CD4-positive, alpha-beta T cell treated with Interferon gamma for 1 hour (primary cell): ENCODE data around the gene FCGR3B.
"Not testable (repeated sequence)": the region's sequence is repeated elsewhere in the genome, so short reads cannot be mapped to it uniquely, and the experiment has no call there.

Experiments
- DNase-seq: peaks from one replicate; pipeline ENCODE4 v3.0.0-alpha.2; 2020

FCGR3B gene

DNA sequence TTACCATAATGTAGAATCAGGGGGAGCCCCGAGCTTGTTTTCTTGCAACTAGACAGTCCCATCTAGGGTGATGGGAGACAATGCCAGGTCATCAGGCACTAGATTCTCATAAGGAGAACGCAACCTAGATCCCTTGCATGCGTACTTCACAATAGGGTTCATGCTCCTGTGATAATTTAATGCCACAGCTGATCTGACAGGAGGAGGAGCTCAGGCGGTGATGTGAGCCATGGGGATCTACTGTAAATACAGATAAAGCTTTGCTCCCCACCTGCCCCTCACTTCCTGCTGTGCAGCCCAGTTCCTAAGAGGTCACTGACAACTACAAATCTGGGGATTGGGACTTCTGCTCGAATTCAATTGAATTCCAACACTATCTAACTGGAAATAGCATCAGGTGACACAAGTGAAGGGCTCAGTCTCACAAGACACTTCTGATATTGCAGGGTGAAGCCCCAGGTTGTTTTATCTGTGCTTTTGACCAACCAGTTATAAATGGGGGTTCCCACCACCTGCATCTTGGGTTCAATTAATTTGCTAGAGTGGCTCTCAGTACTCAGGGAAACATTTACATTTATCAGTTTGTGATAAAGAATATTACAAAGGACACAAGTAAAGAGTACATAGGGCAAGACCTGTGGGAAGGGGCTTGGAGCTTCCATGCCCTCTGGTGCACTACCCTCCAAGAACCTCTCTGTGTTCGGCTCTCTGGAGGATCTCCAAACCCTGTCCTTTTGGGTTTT, 7.4 kb upstream of the FCGR3B start:
- DNase-seq: not testable (repeated sequence)

DNA sequence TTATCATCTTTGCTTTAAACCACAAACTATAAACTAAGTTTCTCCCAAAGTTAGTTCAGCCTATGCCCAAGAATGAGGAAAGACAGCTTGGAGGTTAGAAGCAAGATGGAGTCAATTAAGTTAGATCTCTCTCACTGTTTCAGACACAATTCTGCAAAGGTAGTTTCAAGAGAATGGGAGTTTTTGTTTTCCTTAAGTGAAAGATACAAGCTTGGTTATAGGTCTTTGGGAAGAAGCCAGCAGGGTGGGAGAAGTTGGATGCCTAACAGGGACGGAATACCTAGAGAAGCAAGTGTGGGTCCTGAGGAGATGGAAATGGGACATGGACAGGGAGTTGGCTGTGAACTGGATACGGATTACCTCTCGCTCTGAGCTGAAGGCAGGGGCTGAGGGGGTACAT, 6.0 kb upstream of the FCGR3B start:
- DNase-seq: not testable (repeated sequence)

DNA sequence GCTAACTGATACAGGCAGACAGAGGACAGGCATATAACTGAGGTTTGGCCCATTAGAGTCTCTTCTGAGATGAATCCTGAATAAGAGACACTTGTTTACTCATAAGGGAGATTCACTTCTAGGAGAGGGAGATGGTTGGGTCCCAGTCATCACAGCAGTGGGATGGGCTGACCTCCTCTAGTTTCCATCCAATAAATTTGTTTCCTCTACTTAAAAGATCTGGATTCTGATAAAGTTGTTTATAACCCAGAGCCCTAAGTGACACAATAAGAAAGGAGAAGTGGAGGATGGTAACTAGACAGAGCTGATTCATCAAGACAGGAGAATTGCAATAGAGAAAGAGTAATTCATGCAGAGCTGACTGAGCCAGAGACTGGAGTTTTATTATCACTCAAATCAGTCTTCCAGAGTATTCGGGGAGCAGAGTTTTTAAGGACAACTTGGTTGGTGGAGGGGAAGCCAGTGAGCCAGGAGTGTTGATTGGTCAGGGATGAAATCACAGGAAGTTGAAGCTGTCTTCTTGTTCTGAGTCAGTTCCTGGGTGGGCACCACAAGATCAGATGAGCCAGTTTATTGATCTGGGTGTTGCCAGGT, 5.3 kb upstream of the FCGR3B start:
- DNase-seq: not testable (repeated sequence)

DNA sequence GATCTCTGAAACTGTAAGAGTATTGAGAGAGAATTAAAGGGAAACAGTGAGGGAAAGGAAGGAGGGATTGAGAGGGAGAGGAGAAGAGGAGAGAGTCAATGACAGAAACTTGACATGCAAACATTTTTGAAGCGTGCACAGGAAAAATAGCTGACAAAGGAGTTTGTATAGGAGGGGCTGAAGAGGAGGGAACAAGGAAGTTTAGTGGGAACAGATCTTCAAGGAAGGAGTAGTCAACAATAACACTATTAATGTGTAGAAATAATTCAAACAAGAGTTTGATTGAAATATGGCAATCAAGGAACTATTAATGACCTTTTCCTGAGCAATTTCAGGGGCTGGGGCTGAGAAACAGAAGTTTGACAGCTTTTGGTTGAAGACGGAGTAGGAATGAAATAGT, 4.0 kb upstream of the FCGR3B start:
- DNase-seq: not testable (repeated sequence)

DNA sequence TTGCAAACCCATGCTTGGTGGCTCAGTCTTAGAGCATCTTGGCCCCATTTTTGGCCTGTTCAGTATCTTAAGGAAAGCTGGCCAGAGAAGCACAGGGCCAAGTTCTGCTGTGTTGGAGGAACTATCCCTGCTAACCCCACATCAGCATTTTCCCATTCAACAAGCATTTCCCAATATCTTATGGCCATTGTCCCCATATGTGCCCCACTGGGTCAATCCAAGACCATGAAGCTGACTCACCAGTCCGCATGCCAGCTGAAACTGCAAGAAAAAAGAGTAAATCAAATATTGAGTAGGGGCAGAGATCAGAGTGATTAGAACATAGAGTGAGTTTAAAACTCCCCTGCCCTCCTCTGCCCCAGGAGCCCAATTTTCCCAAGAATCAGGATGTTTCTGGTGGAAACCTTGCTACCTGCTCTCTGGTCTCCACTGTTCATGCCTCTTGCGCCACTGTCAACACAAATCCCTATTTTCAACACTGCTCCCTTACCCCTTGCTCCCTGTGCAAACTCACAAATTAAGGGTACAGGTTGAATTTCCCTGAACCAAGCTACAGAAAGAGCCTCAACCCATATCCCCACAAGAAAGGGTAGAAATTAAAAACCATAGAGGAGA, 741 bp downstream of the FCGR3B start:
- not testable (repeated sequence) for DNase-seq

DNA sequence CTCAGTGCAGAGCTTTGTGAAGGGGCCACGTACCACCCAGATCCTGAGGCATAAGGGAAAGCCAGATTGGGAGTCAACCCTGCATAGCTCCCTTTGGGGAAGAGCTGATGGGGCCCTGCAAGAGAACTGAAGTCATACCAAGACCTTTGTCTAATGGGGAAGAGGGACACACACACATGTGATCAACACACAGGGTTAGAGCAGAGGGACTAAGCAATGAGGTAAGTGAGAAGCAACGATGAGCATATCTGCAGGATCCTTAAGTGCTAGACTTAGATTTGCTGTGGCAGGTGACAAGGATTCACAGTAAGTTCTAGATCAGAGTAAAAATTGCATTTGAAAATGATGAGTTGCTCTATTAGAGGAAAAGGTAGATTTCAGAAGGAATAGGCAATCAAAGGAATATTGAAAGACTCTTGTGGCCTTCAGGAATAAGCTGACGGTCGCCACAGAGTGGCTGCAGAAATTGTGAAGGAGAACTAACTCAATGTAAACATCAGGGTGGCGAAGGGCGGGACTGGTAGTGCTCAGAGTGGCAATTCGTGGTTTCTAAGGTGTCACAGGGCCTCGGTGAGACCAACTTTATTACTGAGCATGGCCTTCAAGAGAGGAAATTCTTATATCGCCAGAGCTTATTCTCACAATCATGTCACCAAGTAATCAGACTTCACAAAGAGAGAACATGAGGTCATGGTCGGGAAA, 4.4 kb downstream of the FCGR3B start:
- not testable (repeated sequence) for DNase-seq

DNA sequence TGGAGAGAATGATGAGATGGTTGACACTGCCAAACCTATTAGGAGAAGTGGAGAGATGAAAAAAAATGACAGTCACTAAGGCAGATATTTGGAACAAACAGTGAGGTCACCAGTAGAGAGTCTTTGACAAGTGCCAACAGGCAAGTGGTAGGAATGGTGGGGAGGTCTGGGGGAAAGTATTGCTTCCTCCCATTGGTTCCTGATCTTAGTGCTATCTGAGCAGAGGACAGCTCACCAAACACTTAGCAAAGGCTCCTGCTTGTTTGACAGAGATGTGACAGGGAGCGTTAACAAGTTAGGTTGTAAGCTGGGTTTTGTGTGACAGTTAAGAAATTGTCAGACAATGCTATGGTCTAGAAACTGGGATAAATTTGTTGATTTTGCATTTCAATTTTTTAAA, 6.4 kb downstream of the FCGR3B start:
- not testable (repeated sequence) for DNase-seq

DNA sequence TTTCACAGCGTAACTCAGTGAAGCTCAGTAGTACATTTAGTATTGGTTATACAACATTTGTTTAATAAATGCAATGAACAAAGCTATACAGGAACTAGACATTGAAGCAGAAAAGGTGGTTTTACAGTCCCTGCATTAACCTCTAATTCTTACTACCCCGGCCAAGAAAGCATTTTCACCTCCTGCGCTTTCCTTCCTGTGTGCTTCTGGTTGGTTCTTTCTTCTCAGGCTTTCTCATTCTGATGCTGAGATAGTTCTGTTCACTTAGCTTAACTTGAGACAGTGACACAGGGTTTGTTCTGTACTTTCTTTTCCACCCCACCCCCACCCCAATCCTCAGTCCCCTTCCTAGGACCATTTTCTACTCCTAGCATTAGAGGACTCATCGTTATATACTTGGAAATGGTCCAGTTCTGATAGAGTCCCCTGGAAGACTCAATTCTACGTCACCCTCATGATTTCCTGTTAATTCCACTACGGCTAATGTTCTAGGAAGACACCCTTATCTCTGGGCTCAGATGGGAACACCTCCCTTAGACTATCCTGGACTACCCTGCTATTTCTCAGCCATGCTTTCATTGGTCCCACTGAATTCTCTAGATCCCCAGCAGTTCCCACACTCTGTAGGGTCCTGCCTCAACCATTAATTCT, 7.5 kb downstream of the FCGR3B start:
- DNase-seq: not testable (repeated sequence)

DNA sequence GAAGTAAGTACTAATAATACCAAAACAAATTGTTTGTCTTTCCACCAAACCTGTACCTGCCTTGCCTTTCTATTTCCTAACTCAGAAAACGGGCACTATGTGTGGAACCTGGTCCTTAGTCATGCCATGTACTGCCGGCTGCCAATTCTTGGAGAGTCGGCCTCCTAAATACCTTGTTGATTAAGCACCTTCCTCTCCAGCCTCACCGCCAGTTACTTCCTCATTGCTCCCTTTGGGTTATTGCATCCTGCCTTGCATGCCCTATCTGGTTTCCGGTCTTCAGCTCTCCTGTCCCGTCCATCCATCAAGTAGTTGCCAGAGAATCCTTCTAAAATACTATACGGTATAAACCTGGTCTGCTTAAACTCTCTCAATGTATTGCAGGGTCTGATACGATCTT, 8.9 kb downstream of the FCGR3B start:
- not testable (repeated sequence) for DNase-seq

DNA sequence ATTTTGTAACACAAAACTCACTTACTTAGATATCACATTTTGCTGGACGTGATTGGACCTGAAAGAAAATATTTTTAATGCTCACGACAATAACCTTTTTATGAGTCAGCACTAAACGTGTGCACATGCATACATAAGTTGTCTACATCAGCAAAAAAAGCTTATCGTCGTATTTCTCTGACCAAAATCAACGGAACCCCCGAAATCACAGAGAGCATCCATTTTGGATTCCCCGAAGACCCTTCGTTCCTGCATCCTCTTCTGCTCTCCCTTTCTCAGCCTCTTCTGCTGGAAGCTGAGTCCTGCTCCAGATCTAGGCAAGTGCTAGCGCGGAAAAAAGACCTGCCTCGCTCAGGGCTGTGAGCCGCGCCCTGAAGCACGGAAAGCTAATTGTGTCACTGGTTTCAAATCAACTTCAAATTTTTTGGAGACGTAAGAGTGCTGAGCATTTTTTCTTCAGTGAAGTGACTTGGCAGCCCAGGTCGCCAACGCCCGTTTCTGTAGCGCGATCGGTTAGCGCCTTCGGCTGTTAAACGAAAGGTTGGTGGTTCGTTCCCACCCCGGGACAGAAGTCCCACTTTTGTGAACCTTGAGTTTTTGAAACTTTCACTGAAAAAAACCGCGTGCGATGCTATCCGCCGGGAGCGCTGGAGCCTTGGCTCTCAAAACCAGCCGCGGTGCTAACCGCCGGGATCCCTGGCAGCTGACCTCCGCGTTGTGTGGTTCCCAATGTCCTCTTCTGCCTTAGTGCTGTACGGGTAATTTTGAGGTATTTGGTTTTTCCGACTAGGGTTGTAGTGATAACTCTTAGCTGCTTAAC, 9.6 kb downstream of the FCGR3B start:
- DNase-seq: peak; percentile 79

DNA sequence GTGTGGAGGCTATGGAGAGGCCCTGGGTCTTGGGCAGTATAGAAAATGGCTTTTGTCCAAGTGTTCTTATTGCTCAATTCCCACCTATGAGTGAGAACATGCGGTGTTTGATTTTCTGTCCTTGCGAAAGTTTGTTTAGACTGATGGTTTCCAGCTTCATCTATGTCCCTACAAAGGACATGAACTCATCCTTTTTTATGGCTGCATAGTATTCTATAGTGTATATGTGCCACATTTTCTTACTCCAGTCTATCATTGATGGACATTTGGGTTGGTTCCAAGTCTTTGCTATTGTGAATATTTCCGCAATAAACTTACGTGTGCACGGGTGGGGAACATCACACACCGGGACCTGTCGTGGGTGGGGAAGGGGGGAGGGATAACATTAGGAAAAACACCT, 10.6 kb downstream of the FCGR3B start:
- not testable (repeated sequence) for DNase-seq

DNA sequence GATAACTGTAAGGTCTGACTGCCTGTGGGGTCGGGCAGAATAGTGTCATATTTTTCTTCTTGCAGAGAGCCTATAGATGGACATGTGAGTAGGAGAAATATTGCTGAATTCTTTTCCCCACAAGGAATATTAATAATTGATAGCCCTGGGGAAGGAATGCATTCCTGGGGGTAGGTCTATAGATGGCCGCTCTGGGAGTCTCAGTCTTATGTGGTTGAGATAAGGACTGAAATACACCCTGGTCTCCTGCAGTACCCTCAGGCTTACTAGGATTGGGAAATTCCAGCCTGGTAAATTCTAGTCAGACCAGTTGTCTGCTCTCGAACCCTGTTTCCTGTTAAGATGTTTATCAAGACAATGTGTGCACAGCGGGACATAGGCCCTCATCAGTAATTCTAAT, 12.5 kb downstream of the FCGR3B start:
- not testable (repeated sequence) for DNase-seq

DNA sequence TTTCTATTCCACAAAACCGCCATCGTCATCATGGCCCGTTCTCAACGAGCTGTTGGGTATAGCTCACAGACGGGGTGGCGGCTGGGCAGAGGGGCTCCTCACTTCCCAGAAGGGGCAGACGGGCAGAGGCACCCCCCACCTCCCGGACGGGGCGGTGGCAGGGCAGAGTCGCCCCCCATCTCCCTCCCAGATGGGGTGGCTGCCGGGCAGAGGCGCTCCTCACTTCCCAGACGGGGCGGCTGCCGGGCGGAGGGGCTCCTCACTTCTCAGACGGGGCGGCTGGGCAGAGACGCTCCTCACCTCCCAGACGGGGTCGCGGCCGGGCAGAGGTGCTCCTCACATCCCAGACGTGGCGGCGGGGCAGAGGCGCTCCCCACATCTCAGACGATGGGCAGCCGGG, 14.6 kb downstream of the FCGR3B start:
- DNase-seq: not testable (repeated sequence)

DNA sequence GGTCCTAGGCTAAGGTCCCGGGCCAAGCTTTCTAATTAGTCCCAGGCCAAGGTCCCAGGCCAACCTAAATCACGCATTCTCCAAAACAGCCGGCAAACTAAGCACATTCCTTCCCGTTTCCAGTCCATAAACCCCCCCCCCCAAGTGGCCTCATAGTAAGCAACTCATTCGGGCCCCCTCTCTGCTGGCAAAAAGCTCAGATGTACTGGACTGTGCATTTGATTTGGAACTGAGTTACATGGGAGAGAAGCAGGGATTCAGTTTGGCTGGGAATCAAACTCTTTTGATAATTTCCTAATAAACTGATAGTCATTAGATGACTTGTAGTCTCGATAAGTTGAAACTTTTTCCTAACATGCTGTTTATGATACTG, 17.8 kb downstream of the FCGR3B start:
- not testable (repeated sequence) for DNase-seq

DNA sequence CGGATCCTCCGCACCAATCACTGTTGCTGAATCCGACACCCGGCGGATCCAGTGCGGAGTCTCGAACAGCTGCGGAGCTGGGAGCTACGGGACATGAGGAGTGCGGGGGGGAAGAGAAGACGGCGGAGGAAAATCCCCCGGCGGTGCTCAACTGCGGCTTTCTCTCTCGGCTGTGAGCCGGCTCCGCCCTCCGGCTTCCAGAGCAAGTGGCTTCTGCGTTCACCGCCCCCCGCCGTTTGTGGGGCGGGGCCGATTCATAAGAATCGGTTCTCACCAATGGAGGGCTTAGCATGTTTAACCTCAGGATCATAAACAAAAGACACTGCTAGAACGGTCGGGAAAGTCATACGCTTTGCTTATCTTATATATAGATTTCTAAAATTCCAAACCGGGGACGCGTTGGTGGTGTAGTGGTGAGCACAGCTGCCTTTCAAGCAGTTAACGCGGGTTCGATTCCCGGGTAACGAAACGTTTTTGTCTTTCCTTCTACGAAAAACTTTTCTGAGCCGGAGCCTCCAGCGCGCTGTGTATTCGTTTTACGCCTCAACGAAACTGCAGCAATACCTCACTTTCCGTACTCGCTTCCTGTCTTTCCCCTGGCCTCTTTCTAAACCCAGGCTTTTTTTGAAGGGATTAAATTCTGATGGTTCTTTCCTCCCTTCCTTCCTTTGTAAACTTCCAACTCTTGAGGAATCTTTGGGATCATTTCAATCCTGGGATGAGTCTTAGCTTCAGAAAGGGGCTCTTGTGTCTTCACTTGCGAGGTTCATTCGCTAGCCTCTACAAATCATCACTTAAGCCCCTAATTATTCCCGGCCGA, 18.4 kb downstream of the FCGR3B start:
- DNase-seq: peak; percentile 93

DNA sequence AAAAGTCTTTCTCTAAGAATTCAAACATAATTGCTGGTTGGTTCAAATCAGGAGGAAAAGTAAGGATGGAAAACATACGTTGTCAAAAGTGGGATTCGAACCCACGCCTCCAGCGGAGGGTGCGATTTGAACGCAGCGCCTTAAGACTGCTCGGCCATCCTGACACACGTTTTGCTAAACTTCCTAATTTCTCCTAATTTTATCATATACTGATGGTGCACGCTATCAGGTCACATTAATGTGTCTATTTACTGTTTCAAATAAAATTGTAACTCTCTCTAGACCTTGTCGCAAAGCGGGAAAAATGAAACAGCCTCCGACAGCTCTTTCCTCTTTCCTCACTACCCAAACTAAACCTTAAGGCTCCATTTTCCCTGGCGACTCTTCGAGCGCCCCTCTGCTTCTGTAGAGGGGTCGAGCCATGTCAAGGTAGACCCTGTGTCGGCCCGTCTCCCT, 19.1 kb downstream of the FCGR3B start:
- not testable (repeated sequence) for DNase-seq

DNA sequence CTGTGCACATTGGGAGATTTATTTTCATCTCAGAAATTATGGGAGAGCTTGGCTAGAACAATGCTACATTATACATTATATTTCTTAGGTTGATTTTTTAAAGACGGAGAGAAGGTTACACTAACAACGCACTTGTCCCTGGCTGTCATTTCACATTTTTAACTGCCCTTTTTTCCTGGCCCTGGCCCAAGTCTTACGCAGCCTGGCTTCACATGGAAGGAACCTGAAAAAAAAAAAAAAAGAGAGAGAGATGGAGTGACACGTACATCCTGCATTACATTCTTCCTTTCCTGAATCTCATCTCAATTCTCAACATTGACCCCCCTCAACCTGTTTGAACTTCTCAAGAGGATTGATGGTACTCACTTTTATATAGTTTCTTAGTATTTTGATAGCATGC, 20.8 kb downstream of the FCGR3B start:
- DNase-seq: not testable (repeated sequence)

DNA sequence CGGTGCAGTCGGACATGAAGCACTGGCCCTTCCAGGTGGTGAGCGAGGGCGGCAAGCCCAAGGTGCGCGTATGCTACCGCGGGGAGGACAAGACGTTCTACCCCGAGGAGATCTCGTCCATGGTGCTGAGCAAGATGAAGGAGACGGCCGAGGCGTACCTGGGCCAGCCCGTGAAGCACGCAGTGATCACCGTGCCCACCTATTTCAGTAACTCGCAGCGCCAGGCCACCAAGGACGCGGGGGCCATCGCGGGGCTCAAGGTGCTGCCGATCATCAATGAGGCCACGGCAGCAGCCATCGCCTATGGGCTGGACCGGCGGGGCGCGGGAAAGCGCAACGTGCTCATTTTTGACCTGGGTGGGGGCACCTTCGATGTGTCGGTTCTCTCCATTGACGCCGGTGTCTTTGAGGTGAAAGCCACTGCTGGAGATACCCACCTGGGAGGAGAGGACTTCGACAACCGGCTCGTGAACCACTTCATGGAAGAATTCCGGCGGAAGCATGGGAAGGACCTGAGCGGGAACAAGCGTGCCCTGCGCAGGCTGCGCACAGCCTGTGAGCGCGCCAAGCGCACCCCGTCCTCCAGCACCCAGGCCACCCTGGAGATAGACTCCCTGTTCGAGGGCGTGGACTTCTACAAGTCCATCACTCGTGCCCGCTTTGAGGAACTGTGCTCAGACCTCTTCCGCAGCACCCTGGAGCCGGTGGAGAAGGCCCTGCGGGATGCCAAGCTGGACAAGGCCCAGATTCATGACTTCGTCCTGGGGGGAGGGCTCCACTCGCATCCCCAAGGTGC, 24.2 kb downstream of the FCGR3B start:
- not testable (repeated sequence) for DNase-seq

DNA sequence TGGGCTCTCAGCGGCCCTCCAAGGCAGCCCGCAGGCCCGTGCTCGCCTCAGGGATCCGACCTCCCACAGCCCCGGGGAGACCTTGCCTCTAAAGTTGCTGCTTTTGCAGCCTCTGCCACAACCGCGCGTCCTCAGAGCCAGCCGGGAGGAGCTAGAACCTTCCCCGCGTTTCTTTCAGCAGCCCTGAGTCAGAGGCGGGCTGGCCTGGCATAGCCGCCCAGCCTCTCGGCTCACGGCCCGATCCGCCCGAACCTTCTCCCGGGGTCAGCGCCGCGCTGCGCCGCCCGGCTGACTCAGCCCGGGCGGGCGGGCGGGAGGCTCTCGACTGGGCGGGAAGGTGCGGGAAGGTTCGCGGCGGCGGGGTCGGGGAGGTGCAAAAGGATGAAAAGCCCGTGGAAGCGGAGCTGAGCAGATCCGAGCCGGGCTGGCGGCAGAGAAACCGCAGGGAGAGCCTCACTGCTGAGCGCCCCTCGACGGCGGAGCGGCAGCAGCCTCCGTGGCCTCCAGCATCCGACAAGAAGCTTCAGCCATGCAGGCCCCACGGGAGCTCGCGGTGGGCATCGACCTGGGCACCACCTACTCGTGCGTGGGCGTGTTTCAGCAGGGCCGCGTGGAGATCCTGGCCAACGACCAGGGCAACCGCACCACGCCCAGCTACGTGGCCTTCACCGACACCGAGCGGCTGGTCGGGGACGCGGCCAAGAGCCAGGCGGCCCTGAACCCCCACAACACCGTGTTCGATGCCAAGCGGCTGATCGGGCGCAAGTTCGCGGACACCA, 25.0 kb downstream of the FCGR3B start:
- not testable (repeated sequence) for DNase-seq
